WTC11 (cell line): ENCODE data around the gene PI4KA.

ENCODE experiments used
- ELF4 ChIP-seq: sonication (generic); formaldehyde crosslinking; IDR thresholded peaks from 2 replicates; pipeline ENCODE4 v1.8.1; 2022; ENCODE audit warnings: low read depth, mild to moderate bottlenecking, moderate library complexity, missing genetic modification reagents
- FOXK1 ChIP-seq: sonication (generic); formaldehyde crosslinking; IDR thresholded peaks from 2 replicates; pipeline ENCODE4 v1.8.0; 2022; ENCODE audit warnings: mild to moderate bottlenecking, moderate library complexity, missing genetic modification reagents
- JUN ChIP-seq: sonication (generic); formaldehyde crosslinking; IDR thresholded peaks from 2 replicates; pipeline ENCODE4 v1.8.0; 2023; ENCODE audit warnings: mild to moderate bottlenecking, missing genetic modification reagents
- ZNF423 ChIP-seq: fragments of 250-450 bp; sonication (Bioruptor Pico); IDR thresholded peaks from 2 replicates; pipeline ENCODE4 v2.1.2; 2022; ENCODE audit warnings: mild to moderate bottlenecking, moderate library complexity
- TF ChIP-seq, protein P1 (sequence below): sonication (generic); formaldehyde crosslinking; IDR thresholded peaks from 2 replicates; pipeline ENCODE4 v1.8.0; 2022; ENCODE audit warnings: mild to moderate bottlenecking, missing genetic modification reagents
- TF ChIP-seq, protein P2 (sequence below): fragments of 200-600 bp; IDR thresholded peaks from 2 replicates; pipeline ENCODE4 v1.8.0; 2022; ENCODE audit warnings: antibody characterized with exemption
- TF ChIP-seq, protein P3 (sequence below): sonication (generic); formaldehyde crosslinking; IDR thresholded peaks from 2 replicates; pipeline ENCODE4 v1.8.1; 2022; ENCODE audit warnings: missing genetic modification reagents, borderline replicate concordance
- TF ChIP-seq, protein P4 (sequence below): sonication (generic); formaldehyde crosslinking; IDR thresholded peaks from 2 replicates; pipeline ENCODE4 v1.8.1; 2022; ENCODE audit warnings: mild to moderate bottlenecking, missing genetic modification reagents, moderate library complexity, borderline replicate concordance

DNA sequence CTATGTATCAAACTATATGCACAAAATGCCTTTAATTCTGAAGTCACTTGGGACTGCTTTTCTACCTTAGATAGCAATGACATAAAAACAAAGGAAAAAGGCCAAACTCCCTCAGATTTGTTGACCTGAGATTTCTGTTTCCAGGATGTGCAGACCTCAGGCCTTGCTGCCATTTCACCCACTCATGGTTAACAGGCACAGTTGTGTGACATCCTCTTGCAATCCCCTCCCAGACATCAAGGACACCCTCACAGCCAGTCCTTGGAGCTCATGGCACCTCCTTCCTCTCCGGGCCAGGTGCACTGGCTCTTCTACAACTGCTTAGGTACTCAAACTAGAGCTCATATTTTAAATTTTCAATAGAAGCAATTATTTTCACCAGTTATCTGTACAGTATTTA is 47.4 kb downstream of the PI4KA start:
- TF ChIP-seq, protein P1, sequence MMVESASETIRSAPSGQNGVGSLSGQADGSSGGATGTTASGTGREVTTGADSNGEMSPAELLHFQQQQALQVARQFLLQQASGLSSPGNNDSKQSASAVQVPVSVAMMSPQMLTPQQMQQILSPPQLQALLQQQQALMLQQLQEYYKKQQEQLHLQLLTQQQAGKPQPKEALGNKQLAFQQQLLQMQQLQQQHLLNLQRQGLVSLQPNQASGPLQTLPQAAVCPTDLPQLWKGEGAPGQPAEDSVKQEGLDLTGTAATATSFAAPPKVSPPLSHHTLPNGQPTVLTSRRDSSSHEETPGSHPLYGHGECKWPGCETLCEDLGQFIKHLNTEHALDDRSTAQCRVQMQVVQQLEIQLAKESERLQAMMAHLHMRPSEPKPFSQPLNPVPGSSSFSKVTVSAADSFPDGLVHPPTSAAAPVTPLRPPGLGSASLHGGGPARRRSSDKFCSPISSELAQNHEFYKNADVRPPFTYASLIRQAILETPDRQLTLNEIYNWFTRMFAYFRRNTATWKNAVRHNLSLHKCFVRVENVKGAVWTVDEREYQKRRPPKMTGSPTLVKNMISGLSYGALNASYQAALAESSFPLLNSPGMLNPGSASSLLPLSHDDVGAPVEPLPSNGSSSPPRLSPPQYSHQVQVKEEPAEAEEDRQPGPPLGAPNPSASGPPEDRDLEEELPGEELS = no peak
- TF ChIP-seq, protein P2, sequence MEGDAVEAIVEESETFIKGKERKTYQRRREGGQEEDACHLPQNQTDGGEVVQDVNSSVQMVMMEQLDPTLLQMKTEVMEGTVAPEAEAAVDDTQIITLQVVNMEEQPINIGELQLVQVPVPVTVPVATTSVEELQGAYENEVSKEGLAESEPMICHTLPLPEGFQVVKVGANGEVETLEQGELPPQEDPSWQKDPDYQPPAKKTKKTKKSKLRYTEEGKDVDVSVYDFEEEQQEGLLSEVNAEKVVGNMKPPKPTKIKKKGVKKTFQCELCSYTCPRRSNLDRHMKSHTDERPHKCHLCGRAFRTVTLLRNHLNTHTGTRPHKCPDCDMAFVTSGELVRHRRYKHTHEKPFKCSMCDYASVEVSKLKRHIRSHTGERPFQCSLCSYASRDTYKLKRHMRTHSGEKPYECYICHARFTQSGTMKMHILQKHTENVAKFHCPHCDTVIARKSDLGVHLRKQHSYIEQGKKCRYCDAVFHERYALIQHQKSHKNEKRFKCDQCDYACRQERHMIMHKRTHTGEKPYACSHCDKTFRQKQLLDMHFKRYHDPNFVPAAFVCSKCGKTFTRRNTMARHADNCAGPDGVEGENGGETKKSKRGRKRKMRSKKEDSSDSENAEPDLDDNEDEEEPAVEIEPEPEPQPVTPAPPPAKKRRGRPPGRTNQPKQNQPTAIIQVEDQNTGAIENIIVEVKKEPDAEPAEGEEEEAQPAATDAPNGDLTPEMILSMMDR = no peak
- TF ChIP-seq ZNF423 (CRISPR knock-in tag) (no peak), JUN (no peak), FOXK1 (CRISPR knock-in tag) (no peak), ELF4 (CRISPR knock-in tag) (no peak)
- TF ChIP-seq, protein P3, sequence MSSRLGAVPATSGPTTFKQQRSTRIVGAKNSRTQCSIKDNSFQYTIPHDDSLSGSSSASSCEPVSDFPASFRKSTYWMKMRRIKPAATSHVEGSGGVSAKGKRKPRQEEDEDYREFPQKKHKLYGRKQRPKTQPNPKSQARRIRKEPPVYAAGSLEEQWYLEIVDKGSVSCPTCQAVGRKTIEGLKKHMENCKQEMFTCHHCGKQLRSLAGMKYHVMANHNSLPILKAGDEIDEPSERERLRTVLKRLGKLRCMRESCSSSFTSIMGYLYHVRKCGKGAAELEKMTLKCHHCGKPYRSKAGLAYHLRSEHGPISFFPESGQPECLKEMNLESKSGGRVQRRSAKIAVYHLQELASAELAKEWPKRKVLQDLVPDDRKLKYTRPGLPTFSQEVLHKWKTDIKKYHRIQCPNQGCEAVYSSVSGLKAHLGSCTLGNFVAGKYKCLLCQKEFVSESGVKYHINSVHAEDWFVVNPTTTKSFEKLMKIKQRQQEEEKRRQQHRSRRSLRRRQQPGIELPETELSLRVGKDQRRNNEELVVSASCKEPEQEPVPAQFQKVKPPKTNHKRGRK = no peak
- TF ChIP-seq, protein P4, sequence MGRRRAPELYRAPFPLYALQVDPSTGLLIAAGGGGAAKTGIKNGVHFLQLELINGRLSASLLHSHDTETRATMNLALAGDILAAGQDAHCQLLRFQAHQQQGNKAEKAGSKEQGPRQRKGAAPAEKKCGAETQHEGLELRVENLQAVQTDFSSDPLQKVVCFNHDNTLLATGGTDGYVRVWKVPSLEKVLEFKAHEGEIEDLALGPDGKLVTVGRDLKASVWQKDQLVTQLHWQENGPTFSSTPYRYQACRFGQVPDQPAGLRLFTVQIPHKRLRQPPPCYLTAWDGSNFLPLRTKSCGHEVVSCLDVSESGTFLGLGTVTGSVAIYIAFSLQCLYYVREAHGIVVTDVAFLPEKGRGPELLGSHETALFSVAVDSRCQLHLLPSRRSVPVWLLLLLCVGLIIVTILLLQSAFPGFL = no peak
